K562 treated with DMSO at 1 percent for 4 hours (cell line): ENCODE measurements around the gene TLR4. TPM values are rescaled to one million over a fixed set of nuclear protein-coding genes. Genes with fewer than 3 reads are reported as not detected.

Source experiments
- total RNA-seq: library from RNA; unstranded; fragments of 300-600 nt; gene quantifications from 2 replicates; pipeline ENCODE4 v1.2.3, GENCODE V29; 2022; ENCODE audit not compliant: insufficient read depth

The TLR4 gene
- total RNA-seq, result not detected in 2 replicates

GRCh38 chr9:117704024-117704575 is at the start of gene TLR4:
Gene TLR4 (plus strand): TSS chr9:117704403. CDS start chr9:117704473, 70 bp downstream.

